GM20000 (cell line): ENCODE results near the gene ABCD3.
A peak's percentile ranks its signal among the peaks of the same experiment; 100 is the strongest.

Experiments
- DNase-seq: peaks from one replicate; pipeline ENCODE4 v3.0.0; 2012; ENCODE audit warnings: low spot score
- TF ChIP-seq, protein P1 (sequence below): IDR thresholded peaks from 2 replicates; pipeline ENCODE4 v1.5.1; 2012; ENCODE audit warnings: mild to moderate bottlenecking, control low read depth; ENCODE audit errors: extremely low read depth, missing control alignments

The ABCD3 gene

GRCh38 chr1:94512816-94513215 is 94.6 kb downstream of the ABCD3 start:
- no peak for DNase-seq
- TF ChIP-seq, protein P1, sequence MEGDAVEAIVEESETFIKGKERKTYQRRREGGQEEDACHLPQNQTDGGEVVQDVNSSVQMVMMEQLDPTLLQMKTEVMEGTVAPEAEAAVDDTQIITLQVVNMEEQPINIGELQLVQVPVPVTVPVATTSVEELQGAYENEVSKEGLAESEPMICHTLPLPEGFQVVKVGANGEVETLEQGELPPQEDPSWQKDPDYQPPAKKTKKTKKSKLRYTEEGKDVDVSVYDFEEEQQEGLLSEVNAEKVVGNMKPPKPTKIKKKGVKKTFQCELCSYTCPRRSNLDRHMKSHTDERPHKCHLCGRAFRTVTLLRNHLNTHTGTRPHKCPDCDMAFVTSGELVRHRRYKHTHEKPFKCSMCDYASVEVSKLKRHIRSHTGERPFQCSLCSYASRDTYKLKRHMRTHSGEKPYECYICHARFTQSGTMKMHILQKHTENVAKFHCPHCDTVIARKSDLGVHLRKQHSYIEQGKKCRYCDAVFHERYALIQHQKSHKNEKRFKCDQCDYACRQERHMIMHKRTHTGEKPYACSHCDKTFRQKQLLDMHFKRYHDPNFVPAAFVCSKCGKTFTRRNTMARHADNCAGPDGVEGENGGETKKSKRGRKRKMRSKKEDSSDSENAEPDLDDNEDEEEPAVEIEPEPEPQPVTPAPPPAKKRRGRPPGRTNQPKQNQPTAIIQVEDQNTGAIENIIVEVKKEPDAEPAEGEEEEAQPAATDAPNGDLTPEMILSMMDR, result no peak

DNA sequence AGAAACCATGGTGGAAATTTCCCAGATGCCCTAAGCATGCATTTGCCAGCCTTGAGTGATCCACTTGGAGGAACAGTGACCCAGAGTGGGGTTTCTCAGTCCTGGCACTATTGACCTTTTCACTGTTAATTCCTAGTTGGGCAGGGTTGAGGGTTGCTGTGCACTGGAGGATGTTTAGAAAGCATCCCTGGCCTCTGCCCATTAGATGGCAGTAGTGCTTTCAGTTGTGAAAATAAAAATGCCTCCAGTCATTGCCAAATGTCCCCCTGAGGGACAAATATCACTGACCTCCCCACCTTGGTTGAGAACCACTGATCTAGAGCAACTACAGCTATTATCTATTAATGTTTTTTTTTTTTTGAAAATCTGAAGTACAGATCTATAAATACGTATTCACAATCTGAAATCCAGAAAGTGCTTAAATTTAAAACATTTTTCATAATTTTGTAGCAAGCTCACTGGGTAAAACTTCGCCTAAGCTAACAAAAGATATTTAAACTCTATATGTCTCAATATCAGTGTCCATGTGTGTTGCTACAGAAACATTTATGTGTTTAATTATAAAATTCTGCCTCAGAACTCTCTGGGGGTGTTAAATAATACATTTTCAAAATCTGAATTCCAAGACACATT is 96.0 kb downstream of the ABCD3 start:
- no peak for DNase-seq
- TF ChIP-seq, protein P1, result peak; percentile 29

GRCh38 chr1:94515296-94515947 is 97.2 kb downstream of the ABCD3 start:
- TF ChIP-seq, protein P1, result no peak

DNA sequence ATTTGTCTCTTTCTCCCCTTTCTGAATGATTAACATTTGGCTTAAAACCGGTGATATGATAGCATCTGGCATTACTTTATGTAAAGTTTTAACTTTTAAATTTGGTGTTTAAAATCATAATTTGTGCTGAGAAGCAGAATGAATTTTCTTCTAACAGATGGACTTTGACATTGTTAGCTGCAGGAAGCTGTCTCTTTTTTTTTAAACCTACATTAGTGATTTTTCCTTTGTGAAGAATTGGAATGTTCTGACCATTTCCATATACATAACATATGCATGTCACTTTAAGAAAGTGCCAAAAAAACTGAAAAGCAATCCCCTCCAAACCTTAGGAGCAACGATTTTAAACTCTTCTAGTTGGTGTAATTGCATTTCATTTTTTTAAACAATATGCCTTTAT is 101.2 kb downstream of the ABCD3 start:
- TF ChIP-seq, protein P1, result no peak
- DNase-seq, result no peak

More at GRCh38 chr1:94515296-94515947, 97.2 kb downstream of the ABCD3 start:
- no peak for DNase-seq

DNA sequence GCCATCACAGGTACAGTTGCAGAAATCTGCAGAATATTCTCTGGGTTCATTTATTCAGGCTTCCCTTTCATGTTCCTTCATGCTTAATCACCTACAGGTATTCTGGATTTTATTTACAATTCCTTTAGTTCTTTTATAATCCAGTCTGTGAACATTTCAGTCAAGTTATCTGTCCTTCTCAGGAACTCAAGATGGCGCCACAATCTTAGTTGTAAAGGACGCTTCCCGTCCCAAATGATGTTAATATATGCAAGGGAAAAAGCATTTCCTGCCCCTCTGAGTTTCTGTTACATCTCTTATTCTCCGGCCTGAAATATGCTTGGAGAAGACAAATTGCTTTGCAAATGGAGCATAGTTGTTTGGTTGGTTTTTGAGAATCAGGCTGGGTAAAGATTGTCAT is 104.1 kb downstream of the ABCD3 start:
- no peak for DNase-seq
- TF ChIP-seq, protein P1, result no peak

DNA sequence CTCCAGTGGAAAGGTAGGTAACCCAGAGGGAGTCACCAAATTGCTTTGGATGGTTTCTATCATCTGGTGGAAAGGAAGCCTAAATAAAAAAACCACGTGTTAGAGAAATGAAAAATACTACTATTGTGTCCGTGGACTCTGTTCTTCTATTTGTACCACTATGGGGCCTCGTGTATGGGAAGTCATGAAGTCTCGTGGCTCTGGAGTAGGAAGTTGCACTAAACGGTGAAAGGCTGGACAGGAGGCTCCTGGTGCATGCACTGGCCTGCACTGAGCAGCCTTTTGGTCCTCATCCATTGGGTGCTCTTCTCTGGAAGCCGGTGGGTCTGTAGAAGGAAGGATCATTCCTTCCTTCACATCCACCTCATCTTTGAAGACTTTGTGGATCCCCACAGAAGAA is 106.3 kb downstream of the ABCD3 start:
- TF ChIP-seq, protein P1, result no peak
- DNase-seq, result no peak

- DNase-seq, result no peak
- TF ChIP-seq, protein P1, result no peak
Measured at GRCh38 chr1:94526152-94526980, 108.2 kb downstream of the ABCD3 start.
